Left renal cortex interstitium (tissue), 4 donors: ENCODE results near the gene ZNF483. TPM values are rescaled to one million over a fixed set of nuclear protein-coding genes. Genes with fewer than 3 reads are reported as not detected.
"Not testable (repeated sequence)": the region's sequence is repeated elsewhere in the genome, so short reads cannot be mapped to it uniquely, and the experiment has no call there.

Experiments used
- DNase-seq, 4 donors: peaks; one replicate each; pipeline ENCODE4 v3.0.0-alpha.2; 2013; ENCODE audit warnings: low read depth in 4 of 4, low spot score in 2 of 4, missing footprints in 1 of 4
- polyA plus RNA-seq, 4 donors: library from polyadenylated mRNA; unstranded; fragments of 120-200 nt; gene quantifications; one replicate each; pipeline ENCODE4 v1.2.1, GENCODE V29; 2013; ENCODE audit not compliant: insufficient read length in 4 of 4

ZNF483 gene
- polyA plus RNA-seq, 4 donors, result 2.1 to 5.1 (median 3.5) TPM

DNA sequence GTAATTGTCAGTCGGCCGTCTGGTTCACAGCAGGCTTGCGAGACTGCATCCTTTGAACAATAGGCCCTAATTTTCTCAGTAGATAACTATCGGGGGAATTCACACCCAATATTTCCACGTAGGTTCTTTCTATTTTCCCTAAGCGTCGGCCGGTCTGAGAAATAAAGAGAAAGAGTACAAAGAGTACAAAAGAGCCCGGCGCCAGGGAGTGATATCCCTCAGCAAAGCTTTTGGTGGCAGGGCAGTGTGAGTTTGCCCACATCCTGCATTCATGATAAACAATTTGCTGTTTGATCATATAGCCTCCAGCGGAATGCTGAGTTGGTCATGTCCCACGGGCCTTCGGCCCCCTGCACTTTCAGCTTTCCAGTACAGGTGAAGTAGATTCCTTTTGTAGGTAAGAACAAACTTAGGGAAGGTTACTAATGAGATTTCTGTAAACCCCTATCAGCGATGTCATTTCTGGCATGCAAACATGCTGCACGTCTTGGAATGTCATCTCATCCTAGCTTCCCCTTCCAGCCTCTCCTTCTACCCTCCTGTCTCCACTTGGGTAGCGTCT lies 79.2 kb downstream of the ZNF483 start:
- no peak for DNase-seq

DNA sequence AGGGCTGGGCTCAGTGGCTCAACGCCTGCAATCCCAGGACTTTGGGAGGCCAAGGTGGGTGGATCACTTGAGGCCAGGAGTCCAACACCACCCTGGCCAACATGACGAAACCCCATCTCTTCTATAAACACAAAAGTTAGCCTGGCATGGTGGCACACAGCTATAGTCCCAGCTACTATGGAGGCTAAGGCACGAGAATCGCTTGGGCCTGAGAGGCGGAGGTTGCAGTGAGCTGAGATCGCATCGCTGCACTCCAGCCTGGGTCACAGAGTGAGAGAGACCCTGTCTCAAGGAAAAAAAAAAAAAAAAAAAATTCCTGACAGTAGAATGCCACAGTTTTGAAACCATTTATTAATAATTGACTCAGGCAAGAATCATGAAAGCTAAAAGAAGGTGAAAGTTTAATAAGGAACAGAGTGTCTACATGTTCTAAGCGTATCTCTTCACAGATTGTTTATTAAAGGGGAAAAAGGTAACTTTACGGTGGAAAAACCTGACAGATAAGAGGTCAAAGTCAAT lies 80.1 kb downstream of the ZNF483 start:
- DNase-seq, result no peak

DNA sequence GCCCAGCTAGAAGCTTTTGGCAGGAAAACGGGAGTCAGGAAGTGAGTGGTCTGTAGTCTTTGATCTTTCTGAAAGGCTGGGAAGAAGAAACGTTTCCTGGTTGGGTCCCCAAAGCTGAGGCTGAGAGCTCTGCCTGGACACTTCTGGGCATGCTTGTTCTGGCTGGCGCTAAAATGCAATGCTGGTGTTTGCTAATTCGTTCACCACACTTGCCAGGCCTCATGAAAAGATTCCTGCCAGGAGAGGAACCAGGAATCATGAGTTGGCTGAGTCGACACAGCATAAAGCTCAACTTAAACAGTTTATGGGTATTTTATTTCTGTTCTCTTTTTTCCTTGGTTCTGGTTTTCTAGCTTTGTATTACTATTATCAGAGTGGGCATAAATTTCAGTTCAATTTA lies 85.2 kb downstream of the ZNF483 start:
- no peak for DNase-seq

DNA sequence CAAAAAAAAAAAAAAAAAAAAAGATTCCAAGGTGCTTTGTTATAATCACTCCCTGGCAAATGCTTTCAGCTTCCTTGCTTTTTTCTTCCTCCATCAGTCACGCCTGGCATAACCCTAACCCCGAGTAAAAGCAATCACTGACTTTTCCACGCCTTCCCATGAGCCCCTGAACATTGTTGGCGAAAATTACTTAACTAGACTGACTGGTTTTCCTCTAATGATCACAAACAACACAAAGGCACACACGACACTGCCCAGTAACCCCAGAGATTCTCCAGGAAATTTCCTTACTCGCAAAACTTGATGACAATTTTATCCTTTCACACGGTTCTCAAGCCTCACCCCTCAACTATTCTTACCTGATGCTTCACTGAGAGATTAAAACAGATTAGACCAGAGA lies 85.9 kb downstream of the ZNF483 start:
- peak in 1 of 4 donors; percentile 56 for DNase-seq

DNA sequence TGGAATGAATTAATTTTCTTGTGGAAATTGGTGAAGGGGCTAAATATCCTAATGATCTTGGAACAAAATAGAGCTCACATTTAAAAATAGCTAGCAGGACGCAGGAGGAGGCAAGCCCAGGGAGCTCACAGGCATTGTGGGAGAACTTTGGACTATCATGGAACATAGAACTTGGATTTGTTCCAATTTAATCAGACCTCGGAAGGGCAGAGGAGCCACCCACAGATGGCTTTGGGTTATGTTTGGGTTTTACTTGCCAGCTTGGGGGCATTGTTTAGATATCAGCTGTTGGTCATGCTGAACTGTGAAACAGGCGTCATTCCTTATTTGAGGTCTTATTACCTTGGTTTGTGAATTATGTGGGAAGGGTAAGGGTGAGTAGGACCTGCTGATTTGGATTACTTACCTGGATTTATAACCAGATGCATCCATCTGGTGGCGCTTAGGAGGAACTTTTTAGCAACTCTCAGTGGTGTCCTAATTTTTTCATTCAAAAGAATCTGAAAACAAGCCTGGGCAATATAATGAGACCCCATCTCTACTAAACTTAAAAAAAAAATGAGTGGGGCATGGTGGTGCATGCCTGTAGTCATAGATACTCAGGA lies 88.6 kb downstream of the ZNF483 start:
- DNase-seq, result no peak

DNA sequence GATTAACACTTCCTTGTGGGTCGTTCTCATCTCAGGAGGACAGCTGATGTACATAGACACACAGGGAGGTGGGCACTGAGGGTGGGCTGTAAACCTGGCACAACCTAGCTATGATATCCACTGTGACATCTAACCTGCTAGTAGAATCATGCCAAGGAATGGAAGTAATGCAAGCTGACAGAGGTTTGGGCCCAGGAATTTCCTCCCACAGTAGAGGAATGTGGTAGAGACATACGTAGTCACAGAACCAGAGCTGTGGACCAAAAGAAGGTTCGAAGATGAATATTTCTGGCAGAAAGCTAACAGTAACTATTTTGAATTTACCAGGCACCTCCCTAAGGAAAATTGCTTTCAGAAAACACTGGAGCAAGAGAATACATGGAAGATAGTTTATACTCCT lies 90.9 kb downstream of the ZNF483 start:
- no peak for DNase-seq

DNA sequence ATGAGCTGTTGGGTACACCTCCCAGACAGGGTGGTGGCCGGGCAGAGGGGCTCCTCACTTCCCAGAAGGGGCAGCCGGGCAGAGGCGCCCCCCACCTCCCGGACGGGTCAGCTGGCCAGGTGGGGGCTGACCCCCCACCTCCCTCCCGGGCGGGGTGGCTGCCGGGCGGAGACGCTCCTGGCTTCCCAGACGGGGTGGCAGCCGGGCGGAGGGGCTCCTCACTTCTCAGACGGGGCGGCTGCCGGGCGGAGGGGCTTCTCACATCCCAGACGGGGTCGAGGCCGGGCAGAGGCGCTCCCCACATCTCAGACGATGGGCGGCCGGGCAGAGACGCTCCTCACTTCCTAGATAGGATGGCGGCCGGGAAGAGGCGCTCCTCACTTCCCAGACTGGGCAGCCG lies 92.4 kb downstream of the ZNF483 start:
- DNase-seq, result not testable (repeated sequence)

DNA sequence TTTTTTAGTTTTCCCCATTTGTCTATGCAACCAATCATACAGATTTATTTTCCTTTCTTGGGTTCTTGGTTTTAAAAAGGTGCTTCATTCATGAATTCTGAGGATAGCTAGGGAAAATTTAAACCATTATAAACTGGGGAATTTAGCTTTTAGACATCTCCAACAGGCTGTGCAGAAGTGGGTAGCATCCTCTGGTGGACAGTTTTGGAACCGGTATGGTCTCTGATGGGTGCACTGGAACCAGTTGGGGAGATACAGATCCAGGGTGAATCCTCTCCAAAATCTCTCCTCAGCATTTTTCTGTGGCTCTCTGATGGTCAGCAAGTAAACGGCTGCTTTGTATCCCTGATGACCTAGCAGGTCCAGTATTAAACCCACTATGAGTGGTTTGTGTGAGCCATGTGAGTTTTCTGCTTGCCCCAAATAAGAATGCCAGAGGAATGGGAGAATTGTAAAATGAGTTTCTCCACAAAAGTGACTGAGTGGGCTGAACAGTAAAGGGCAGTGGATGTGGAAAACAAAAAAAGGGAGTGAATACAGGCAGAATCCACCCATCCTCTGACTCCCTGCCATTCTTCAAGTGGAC lies 97.0 kb downstream of the ZNF483 start:
- no peak for DNase-seq

DNA sequence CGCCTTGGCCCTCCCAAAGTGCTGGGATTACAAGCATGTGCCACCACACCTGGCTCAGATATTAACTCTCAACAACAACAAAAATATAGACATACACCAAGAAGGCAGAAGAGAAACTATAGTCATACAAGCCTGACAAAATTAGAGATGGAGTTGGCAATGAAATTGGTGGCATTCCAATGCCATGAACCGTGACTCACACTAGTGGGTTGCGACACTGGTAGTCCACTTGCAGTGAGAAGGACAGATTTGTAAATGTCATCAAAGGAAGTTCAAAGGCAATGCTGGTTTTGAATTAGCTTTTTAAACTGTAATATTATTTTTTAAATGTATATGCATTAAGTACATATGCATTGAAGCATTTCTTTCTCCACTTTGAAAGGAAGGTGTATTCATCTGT lies 97.6 kb downstream of the ZNF483 start:
- DNase-seq, result no peak

Other genes starting within 250 kb of the ZNF483 start
- under 1 TPM in 1 of 4 donors, not detected in 3; 0.13 TPM for gene OR2K2, start 195.0 kb upstream of the ZNF483 start, polyA plus RNA-seq
- 10 to 100 TPM; 71.0 to 94.9 (median 78.0) TPM for gene ECPAS, start 40.8 kb upstream of the ZNF483 start, polyA plus RNA-seq
- 100 to 1,000 TPM; 168 to 316 (median 271) TPM for gene PTGR1, start 74.5 kb downstream of the ZNF483 start, polyA plus RNA-seq
- gene DNAJC25, start 106.2 kb downstream of the ZNF483 start, polyA plus RNA-seq, result 10 to 100 TPM; 13.7 to 17.6 (median 15.0) TPM
- gene GNG10, start 136.4 kb downstream of the ZNF483 start, polyA plus RNA-seq, result 10 to 100 TPM; 42.2 to 69.8 (median 62.0) TPM